Activated CD4-positive, alpha-beta T cell treated with anti-CD3 and anti-CD28 coated beads for 36 hours (primary cell): ENCODE data around the gene GALC. TPM values are rescaled to one million over a fixed set of nuclear protein-coding genes. Genes with fewer than 3 reads are reported as not detected.
A peak's percentile ranks its signal among the peaks of the same experiment; 100 is the strongest.

Experiments used
- ATAC-seq: fragments of 200-7000 bp; cut with Tn5 transposase; one replicate; pipeline ENCODE4 v1.10.0; 2021; ENCODE audit warnings: mild to moderate bottlenecking, moderate library complexity
- CTCF ChIA-PET: fragments of 350-600 bp; sonication (Branson Sonifier 250); formaldehyde crosslinking; loops from one replicate; lab custom pipeline; 2021; ENCODE audit warnings: antibody characterized with exemption; lab: Charles Lee
- POLR2A ChIA-PET: fragments of 350-600 bp; sonication (Branson Sonifier 250); formaldehyde crosslinking; loops from one replicate; lab custom pipeline; 2021; ENCODE audit warnings: antibody characterized with exemption, inconsistent platforms; lab: Charles Lee
- DNase-seq: peaks from one replicate; pipeline ENCODE4 v3.0.0-alpha.2; 2020
- H3K27ac Mint-ChIP-seq: one replicate; pipeline ENCODE4 v1.8.0; 2021; ENCODE audit warnings: mixed read lengths
- H3K27me3 Mint-ChIP-seq: one replicate; pipeline ENCODE4 v1.8.0; 2021; ENCODE audit warnings: mixed read lengths
- H3K36me3 Mint-ChIP-seq: one replicate; pipeline ENCODE4 v1.8.0; 2021; ENCODE audit warnings: low read depth, mixed read lengths
- H3K4me1 Mint-ChIP-seq: one replicate; pipeline ENCODE4 v1.8.0; 2021; ENCODE audit warnings: mixed read lengths
- H3K4me3 Mint-ChIP-seq: one replicate; pipeline ENCODE4 v1.8.0; 2021; ENCODE audit warnings: mild to moderate bottlenecking, moderate library complexity, mixed read lengths
- H3K9me3 Mint-ChIP-seq: one replicate; pipeline ENCODE4 v1.8.0; 2021; ENCODE audit warnings: low read depth, mixed read lengths
- intact Hi-C, 2 experiments: fragments of 100-400 bp; cut with DNase I in 1 of 2; cut with micrococcal nuclease in 1 of 2; formaldehyde crosslinking; loops; one replicate each; pipeline versions ENCODE4 v1.14.2 to v1.15.1; 2022 to 2024; cut with DNase I, micrococcal nuclease
- total RNA-seq, 2 experiments: library from RNA; stranded (reverse); gene quantifications; one replicate each; pipeline ENCODE4 v1.2.3, GENCODE V29; 2021

GALC gene
- total RNA-seq, 2 experiments from 2014 or later: 10.3 to 10.8 TPM

DNA sequence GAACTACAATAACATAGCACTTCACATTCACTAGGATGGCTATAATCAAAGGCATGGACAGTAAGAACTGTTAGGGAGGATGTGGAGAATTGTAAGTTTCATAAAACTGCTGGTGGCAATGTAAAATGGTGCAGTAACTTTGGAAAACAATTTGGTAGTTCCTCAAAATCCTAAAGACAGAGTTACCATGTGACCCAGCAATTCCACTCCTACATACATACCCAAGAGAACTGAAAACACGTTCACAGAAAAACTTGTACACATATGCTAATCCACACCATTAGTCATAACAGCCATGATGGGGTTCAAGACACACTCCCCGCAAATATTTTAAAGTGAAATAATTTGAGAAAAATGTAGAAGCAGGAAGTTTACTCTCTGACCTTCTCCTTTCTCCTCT, 31.7 kb downstream of the GALC start:
- ChIA-PET CTCF (no interaction called here), POLR2A (no interaction called here)
- H3K27me3 Mint-ChIP-seq: no peaks in the 10 kb centered on the region
- intact Hi-C loops: no loop called here
- no peak overlapping the region for H3K4me3 Mint-ChIP-seq
- H3K4me1 Mint-ChIP-seq: peaks cover 4% of the 10 kb centered on the region
- peaks cover 40% of the 10 kb centered on the region for H3K36me3 Mint-ChIP-seq
- ATAC-seq (no peak), DNase-seq (no peak)
- no peak overlapping the region for H3K27ac Mint-ChIP-seq
- H3K9me3 Mint-ChIP-seq: no peaks in the 10 kb centered on the region

DNA sequence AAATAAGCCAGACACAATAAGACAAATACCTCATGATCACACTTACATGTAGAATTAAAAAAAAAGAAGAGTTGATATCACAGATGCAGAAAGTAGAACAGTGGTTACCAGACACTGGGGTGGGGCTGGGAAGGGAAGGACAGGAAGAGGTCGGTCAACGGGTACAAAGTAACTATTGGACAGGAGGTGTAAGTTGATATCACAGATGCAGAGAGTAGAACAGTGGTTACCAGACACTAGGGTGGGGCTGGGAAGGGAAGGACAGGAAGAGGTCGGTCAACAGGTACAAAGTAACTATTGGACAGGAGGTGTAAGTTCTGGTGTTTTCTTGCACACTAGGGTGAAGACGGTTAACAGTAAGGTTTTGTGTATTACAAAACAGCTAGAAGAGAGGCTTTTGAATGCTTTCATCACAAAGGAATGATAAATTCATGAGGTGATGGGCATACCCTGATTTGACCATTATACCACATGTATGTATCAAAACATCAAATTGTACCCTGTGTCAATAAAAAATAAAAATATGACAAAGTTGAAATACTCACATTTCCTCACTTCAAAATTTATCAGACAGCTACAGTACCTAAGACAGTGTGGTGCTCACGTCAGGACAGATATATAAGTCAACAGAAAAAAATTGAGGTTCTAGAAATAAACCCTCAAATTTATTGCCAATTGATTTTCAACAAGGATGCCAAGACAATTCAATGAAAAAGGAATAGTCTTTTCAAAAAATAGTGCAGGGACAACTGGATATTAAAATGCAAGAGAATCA, 32.8 kb downstream of the GALC start:
- peaks cover 33% of the 10 kb centered on the region for H3K36me3 Mint-ChIP-seq
- ChIA-PET CTCF (no interaction called here), POLR2A (no interaction called here)
- H3K4me1 Mint-ChIP-seq: peaks cover 4% of the 10 kb centered on the region
- intact Hi-C loops: no loop called here
- ATAC-seq (no peak), DNase-seq (no peak)
- H3K27ac Mint-ChIP-seq: no peak overlapping the region
- H3K9me3 Mint-ChIP-seq: no peaks in the 10 kb centered on the region
- no peaks in the 10 kb centered on the region for H3K27me3 Mint-ChIP-seq
- H3K4me3 Mint-ChIP-seq: no peak overlapping the region

DNA sequence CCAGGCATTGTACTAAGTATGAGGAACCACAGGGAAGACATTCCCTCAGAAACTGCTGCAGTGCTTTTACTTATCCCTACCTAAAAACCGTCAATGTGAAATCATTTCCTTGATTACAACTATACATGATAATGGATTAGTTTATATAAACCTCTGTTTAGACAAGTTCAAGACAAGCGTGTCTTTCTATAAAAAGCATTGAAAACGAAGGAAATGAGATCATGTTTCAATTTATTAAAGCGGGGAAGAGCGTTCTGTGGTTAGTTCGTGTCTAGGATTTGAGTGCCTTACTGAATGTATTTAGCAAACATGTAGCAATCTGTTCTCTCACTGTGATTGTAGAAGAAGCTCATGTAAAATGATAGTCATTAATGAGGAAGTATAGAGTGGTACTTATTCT, 37.5 kb downstream of the GALC start:
- no peak overlapping the region for H3K27ac Mint-ChIP-seq
- peaks cover 16% of the 10 kb centered on the region for H3K36me3 Mint-ChIP-seq
- POLR2A ChIA-PET: no interaction called here
- intact Hi-C loops: no loop called here
- CTCF ChIA-PET: interaction anchor here (1.0 to 1.3 kb wide), 2 partner anchors 8 to 10 kb away, joined by 3 to 6 read pairs; no protein-coding TSS in a partner anchor
- H3K4me3 Mint-ChIP-seq: no peak overlapping the region
- H3K9me3 Mint-ChIP-seq: no peaks in the 10 kb centered on the region
- no peaks in the 10 kb centered on the region for H3K27me3 Mint-ChIP-seq
- H3K4me1 Mint-ChIP-seq: peaks cover 24% of the 10 kb centered on the region
- DNase-seq (no peak), ATAC-seq (no peak)

DNA sequence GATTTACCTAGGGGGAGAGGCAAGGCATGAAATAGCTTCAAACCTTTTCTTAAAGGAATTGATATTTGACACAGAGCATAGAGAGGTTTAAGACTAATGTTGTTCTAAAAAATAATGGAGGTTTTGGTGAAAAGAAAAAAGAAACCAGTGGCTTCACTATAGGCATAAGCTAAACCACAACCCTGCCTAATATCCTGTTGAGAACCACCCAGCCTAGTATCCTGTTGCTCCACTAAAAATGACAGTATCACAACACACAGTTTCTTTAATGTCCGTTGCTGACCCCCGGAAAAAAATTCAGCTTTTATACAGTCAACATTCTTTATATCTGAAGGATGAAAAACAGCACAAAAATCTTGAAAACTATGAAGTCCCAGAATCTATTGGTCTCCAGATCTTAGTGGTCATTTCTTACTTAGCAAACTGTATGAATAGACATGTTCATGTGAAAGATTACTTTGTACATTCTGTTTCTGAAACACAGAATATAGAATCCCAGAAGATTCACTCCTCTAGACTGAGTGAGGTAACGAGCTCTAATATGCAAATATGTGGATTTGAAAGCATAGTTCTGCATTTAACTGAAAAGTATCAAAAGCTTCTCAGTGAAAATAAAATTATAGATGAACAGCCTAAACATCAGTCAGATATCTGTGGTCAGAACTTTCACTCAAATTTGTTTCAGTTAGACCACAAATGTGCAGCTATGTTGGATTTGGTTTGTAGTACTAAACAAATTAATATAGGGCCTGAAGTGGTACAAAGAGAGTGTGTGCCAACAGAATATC, 40.5 kb downstream of the GALC start:
- Mint-ChIP-seq H3K4me3 (no peak overlapping the region), H3K27me3 (no peaks in the 10 kb centered on the region), H3K4me1 (peaks cover 20% of the 10 kb centered on the region), H3K9me3 (no peaks in the 10 kb centered on the region), H3K27ac (peak overlapping the region; percentile 67), H3K36me3 (peaks cover 2% of the 10 kb centered on the region)
- no peak for ATAC-seq
- ChIA-PET POLR2A (interaction anchor here (1.0 kb wide), 1 partner anchor 13 kb away, joined by 4 read pairs; no protein-coding TSS in a partner anchor), CTCF (interaction anchor here (0.8 to 2.1 kb wide), 6 partner anchors 8 to 282 kb away, joined by 3 to 11 read pairs (median 4); no protein-coding TSS in a partner anchor)
- intact Hi-C loops: loop anchor here in 1 of 2 experiments (5.0 kb wide), 1 partner anchor 55 kb away; the partner anchor contains the start of gene GPR65
- DNase-seq: no peak

DNA sequence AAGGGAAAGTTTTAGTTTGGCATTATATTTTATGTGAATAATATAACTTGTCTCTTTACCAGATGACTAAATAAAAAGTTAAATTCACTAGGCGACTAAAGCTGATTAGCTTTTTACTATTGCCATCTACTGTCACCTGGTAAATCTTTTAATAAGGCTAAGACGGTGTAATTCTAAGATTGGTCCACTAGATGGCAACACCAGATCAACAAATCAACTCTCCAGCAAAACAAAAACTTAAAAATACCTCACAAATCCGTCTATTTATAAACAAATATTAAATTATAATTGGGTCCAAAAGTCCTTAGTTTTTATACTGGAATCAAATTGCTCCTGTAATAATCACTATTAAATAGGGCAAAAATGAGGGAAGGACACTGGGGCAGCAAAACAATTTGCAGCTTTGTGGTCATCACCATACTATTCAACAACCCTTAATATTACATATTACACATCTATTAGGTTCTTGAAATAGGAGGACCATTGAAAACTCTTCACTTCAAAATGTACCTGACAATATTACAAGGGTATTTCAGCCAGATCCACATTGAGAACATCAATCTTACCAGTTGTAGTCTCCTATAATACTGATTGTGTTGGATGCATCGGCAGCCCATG, 47.9 kb downstream of the GALC start:
- ChIA-PET POLR2A (no interaction called here), CTCF (interaction anchor here (0.6 to 4.6 kb wide), 51 partner anchors 8 to 504 kb away, joined by 3 to 79 read pairs (median 4); partner anchors contain the start of gene GALC)
- peaks cover 6% of the 10 kb centered on the region for H3K36me3 Mint-ChIP-seq
- intact Hi-C loops: loop anchor here (1.0 to 10.0 kb wide), 7 partner anchors 62 to 620 kb away; partner anchors contain the start of genes SPATA7 (in 1 of the 2) and ZC3H14 (in 1 of the 2)
- ATAC-seq (no peak), DNase-seq (no peak)
- H3K9me3 Mint-ChIP-seq: no peaks in the 10 kb centered on the region
- H3K4me1 Mint-ChIP-seq: no peaks in the 10 kb centered on the region
- no peak overlapping the region for H3K27ac Mint-ChIP-seq
- H3K27me3 Mint-ChIP-seq: no peaks in the 10 kb centered on the region
- H3K4me3 Mint-ChIP-seq: no peak overlapping the region

- intact Hi-C loops: loop anchor here in 1 of 2 experiments (5.0 to 10.0 kb wide), 3 partner anchors 246 to 624 kb away; partner anchors contain the start of genes SPATA7 and ZC3H14
- H3K27me3 Mint-ChIP-seq: no peaks in the 10 kb centered on the region
Observed at GRCh38 chr14:87940894-87941293, 52.1 kb downstream of the GALC start.

DNA sequence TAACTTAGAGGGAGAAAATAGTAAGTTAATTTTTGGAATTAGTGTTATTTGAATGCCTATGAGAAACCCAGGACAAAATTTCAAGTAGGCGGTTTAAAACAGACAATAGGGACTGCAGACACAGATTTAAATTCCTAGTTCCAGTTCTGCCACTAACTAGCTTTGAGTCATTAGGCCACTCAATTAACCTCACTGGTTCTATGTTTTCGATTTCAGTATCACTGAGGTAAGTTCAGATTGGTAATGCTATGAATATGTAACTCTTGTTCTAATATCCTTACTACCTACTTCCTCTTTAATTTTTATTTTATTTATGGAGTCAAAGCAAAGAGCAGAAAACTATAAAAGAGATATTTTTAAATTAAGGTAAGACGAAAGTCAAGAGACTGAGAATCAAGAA, 52.6 kb downstream of the GALC start:
- Mint-ChIP-seq H3K36me3 (peaks cover 13% of the 10 kb centered on the region), H3K27ac (no peak overlapping the region), H3K9me3 (no peaks in the 10 kb centered on the region), H3K4me1 (peaks cover 2% of the 10 kb centered on the region), H3K27me3 (no peaks in the 10 kb centered on the region), H3K4me3 (no peak overlapping the region)
- intact Hi-C loops: loop anchor here in 1 of 2 experiments (5.0 to 10.0 kb wide), 3 partner anchors 247 to 624 kb away; partner anchors contain the start of genes SPATA7 and ZC3H14
- CTCF ChIA-PET: interaction anchor here (1.0 to 1.3 kb wide), 3 partner anchors 12 to 230 kb away, joined by 3 to 5 read pairs (median 3); no protein-coding TSS in a partner anchor
- DNase-seq (no peak), ATAC-seq (no peak)
- POLR2A ChIA-PET: interaction anchor here (1.1 kb wide), 1 partner anchor 12 kb away, joined by 4 read pairs; no protein-coding TSS in a partner anchor

More at GRCh38 chr14:87940894-87941293, 52.1 kb downstream of the GALC start:
- ChIA-PET CTCF (interaction anchor here (1.0 to 1.3 kb wide), 3 partner anchors 11 to 229 kb away, joined by 3 to 5 read pairs (median 3); no protein-coding TSS in a partner anchor), POLR2A (no interaction called here)
- Mint-ChIP-seq H3K4me3 (no peak overlapping the region), H3K4me1 (peaks cover 2% of the 10 kb centered on the region), H3K9me3 (no peaks in the 10 kb centered on the region), H3K36me3 (peaks cover 13% of the 10 kb centered on the region), H3K27ac (no peak overlapping the region)
- DNase-seq (no peak), ATAC-seq (no peak)

- ATAC-seq: no peak
- CTCF ChIA-PET: interaction anchor here (0.6 to 1.6 kb wide), 5 partner anchors 10 to 253 kb away, joined by 3 to 16 read pairs (median 4); no protein-coding TSS in a partner anchor
- intact Hi-C loops: no loop called here
- H3K4me3 Mint-ChIP-seq: no peak overlapping the region
- H3K36me3 Mint-ChIP-seq: peaks cover 29% of the 10 kb centered on the region
- no peaks in the 10 kb centered on the region for H3K9me3 Mint-ChIP-seq
- DNase-seq: no peak
- POLR2A ChIA-PET: no interaction called here
- H3K27ac Mint-ChIP-seq: no peak overlapping the region
- peaks cover 2% of the 10 kb centered on the region for H3K4me1 Mint-ChIP-seq
- no peaks in the 10 kb centered on the region for H3K27me3 Mint-ChIP-seq
Observed at GRCh38 chr14:87935886-87936285, 57.1 kb downstream of the GALC start.

DNA sequence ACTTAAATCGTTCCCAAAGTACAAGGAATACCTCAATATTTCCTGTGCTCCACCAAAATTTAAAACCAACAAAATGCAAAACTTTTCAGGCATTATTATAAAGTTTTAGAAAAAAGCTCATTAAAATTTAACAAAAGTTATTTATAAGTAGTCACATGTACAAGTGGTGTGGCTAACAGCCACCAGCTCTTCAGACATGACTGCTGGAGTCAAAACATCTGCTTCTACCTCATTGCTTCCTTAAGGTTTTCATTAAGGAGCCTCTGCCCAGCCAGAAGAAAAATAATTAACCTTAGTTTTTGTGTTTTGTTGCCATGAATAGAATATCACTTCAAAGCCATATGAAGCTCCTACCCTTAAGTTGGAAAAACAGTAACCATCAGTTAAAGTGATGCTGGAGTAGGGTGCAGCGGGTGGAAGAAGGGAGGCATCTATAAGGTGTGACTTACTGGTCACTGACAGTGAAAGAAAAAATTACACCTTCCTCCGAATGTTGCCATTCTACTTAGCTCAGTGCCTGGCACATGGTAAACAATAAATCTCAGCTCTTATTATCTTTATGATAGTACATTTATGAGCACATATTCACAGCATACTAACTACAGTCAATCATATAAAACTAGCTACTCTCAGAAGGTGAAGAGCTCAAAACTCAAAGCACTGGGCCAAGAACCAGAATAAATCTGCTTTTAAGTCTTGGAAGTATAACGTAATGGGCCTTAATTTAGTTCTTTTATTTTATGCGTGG, 57.7 kb downstream of the GALC start:
- Mint-ChIP-seq H3K4me1 (peaks cover 2% of the 10 kb centered on the region), H3K9me3 (no peaks in the 10 kb centered on the region), H3K4me3 (no peak overlapping the region), H3K27me3 (no peaks in the 10 kb centered on the region), H3K27ac (no peak overlapping the region), H3K36me3 (peaks cover 29% of the 10 kb centered on the region)
- CTCF ChIA-PET: interaction anchor here (0.6 to 1.6 kb wide), 5 partner anchors 10 to 1781 kb away, joined by 3 to 16 read pairs (median 4); no protein-coding TSS in a partner anchor
- no peak for ATAC-seq
- intact Hi-C loops: no loop called here
- no peak for DNase-seq
- POLR2A ChIA-PET: no interaction called here

GRCh38 chr14:87934185-87934584, 58.8 kb downstream of the GALC start:
- ChIA-PET POLR2A (no interaction called here), CTCF (no interaction called here)
- Mint-ChIP-seq H3K27me3 (no peaks in the 10 kb centered on the region), H3K27ac (no peak overlapping the region), H3K4me3 (no peak overlapping the region), H3K9me3 (peaks cover 2% of the 10 kb centered on the region), H3K4me1 (peaks cover 2% of the 10 kb centered on the region), H3K36me3 (peaks cover 32% of the 10 kb centered on the region)
- intact Hi-C loops: no loop called here
- ATAC-seq (no peak), DNase-seq (no peak)
